B cell (primary cell): Measurements from ENCODE around the gene FLNB. TPM values are rescaled to one million over a fixed set of nuclear protein-coding genes. Genes with fewer than 3 reads are reported as not detected.

Experiments used
- ATAC-seq: fragments of 200-7000 bp; cut with Tn5 transposase; one replicate; pipeline ENCODE4 v1.10.0; 2021; ENCODE audit warnings: low read depth, mild to moderate bottlenecking, moderate number of reproducible peaks, moderate library complexity
- CTCF ChIA-PET: fragments of 350-600 bp; sonication (Branson Sonifier 250); formaldehyde crosslinking; loops from one replicate; lab custom pipeline; 2021; ENCODE audit warnings: antibody characterized with exemption, inconsistent platforms; lab: Charles Lee
- POLR2A ChIA-PET: fragments of 350-600 bp; sonication (Branson Sonifier 250); formaldehyde crosslinking; loops from one replicate; lab custom pipeline; 2021; ENCODE audit warnings: antibody characterized with exemption; lab: Charles Lee
- DNase-seq: peaks from one replicate; pipeline ENCODE4 v3.0.0; 2013
- H2AFZ ChIP-seq: 2 replicates; pipeline ENCODE4 v1.6.1; 2012; ENCODE audit warnings: mild to moderate bottlenecking, low read depth, low read length; ENCODE audit not compliant: insufficient read depth, poor library complexity, severe bottlenecking
- H3K27ac ChIP-seq, 2 donors: 1 replicate in 1 of 2; 2 replicates in 1 of 2; pipeline ENCODE4 v1.5.1; 2012 to 2013; ENCODE audit warnings: low read length in 2 of 2, mild to moderate bottlenecking in 2 of 2, moderate library complexity in 1 of 2
- H3K27me3 ChIP-seq, 4 experiments: fragments of 200-600 bp in 1 of 4; sonication (generic) in 1 of 4; replicated peaks in 1 of 4; 1 replicate in 2 of 4; 2 replicates in 2 of 4; pipeline versions ENCODE4 v1.6.1 to v1.7.0; 2013 to 2016; ENCODE audit warnings: low read length in 3 of 4, mild to moderate bottlenecking in 2 of 4, mixed read lengths in 1 of 4, moderate library complexity in 1 of 4; ENCODE audit not compliant: insufficient read depth in 4 of 4, control insufficient read depth in 3 of 4; ENCODE audit errors: control extremely low read depth in 1 of 4
- H3K36me3 ChIP-seq, 2 experiments: replicated peaks in 1 of 2; 1 replicate in 1 of 2; 2 replicates in 1 of 2; pipeline versions ENCODE4 v1.6.1 to v1.7.1; 2013; ENCODE audit warnings: low read length in 1 of 2; ENCODE audit not compliant: insufficient read depth in 2 of 2, control insufficient read depth in 1 of 2; ENCODE audit errors: control extremely low read depth in 1 of 2, extremely low read depth in 1 of 2
- H3K4me1 ChIP-seq, 2 donors: fragments of 200-600 bp in 1 of 2; sonication (generic) in 1 of 2; 1 replicate in 1 of 2; 2 replicates in 1 of 2; pipeline versions ENCODE4 v1.5.1 to v1.6.1; 2013 to 2017; ENCODE audit warnings: low read length in 2 of 2; ENCODE audit not compliant: control insufficient read depth in 2 of 2, insufficient read depth in 2 of 2
- H3K4me2 ChIP-seq: replicated peaks from 2 replicates; pipeline ENCODE3; 2012; ENCODE audit warnings: mild to moderate bottlenecking, low read depth, low read length; ENCODE audit not compliant: poor library complexity, severe bottlenecking
- H3K4me3 ChIP-seq, 5 experiments: fragments of 200-600 bp in 1 of 5; sonication (generic) in 1 of 5; 1 replicate in 3 of 5; 2 replicates in 2 of 5; pipeline versions ENCODE4 v1.5.1 to v1.7.0; 2011 to 2016; ENCODE audit warnings: low read length in 4 of 5, mild to moderate bottlenecking in 4 of 5, low read depth in 2 of 5, control low read depth in 1 of 5, moderate library complexity in 1 of 5; ENCODE audit not compliant: insufficient read depth in 1 of 5; ENCODE audit errors: control extremely low read depth in 1 of 5, extremely low read depth in 1 of 5
- H3K79me2 ChIP-seq: fragments of 200-600 bp; sonication (generic); one replicate; pipeline ENCODE4 v1.6.0; 2016; ENCODE audit warnings: low read length; ENCODE audit not compliant: control insufficient read depth, insufficient read depth
- H3K9ac ChIP-seq: fragments of 200-600 bp; sonication (generic); 2 replicates; pipeline ENCODE4 v1.6.1; 2017; ENCODE audit warnings: mild to moderate bottlenecking, low read length, moderate library complexity
- H3K9me3 ChIP-seq, 3 donors: one replicate each; pipeline versions ENCODE4 v1.6.1 to v1.7.1; 2013; ENCODE audit warnings: low read length in 2 of 3; ENCODE audit not compliant: control insufficient read depth in 2 of 3, insufficient read depth in 1 of 3; ENCODE audit errors: control extremely low read depth in 1 of 3
- H4K20me1 ChIP-seq: 2 replicates; pipeline ENCODE4 v1.6.0; 2012; ENCODE audit warnings: mild to moderate bottlenecking, low read length; ENCODE audit not compliant: insufficient read depth, control insufficient read depth, poor library complexity, severe bottlenecking
- H3K27ac Mint-ChIP-seq: one replicate; pipeline ENCODE4 v1.8.0; 2021; ENCODE audit warnings: mixed read lengths
- H3K27me3 Mint-ChIP-seq: one replicate; pipeline ENCODE4 v1.8.0; 2021; ENCODE audit warnings: mixed read lengths
- H3K4me1 Mint-ChIP-seq: one replicate; pipeline ENCODE4 v1.8.0; 2021; ENCODE audit warnings: mixed read lengths
- H3K4me3 Mint-ChIP-seq: one replicate; pipeline ENCODE4 v1.8.0; 2021; ENCODE audit warnings: mixed read lengths
- H3K9me3 Mint-ChIP-seq: one replicate; pipeline ENCODE4 v1.8.0; 2022; ENCODE audit warnings: mixed read lengths; ENCODE audit not compliant: insufficient read depth
- EZH2 ChIP-seq: IDR thresholded peaks from 2 replicates; pipeline ENCODE4 v1.6.1; 2012; ENCODE audit warnings: borderline replicate concordance, low read depth, mild to moderate bottlenecking, moderate library complexity, low read length; ENCODE audit not compliant: insufficient read depth, poor library complexity, severe bottlenecking
- WGBS: methylation state at CpG from one replicate; pipeline ENCODE4 v1.1.5; 2013; ENCODE audit warnings: missing lambda C conversion rate; ENCODE audit not compliant: insufficient coverage; 5-methylcytosine and 5-hydroxymethylcytosine counted together
- intact Hi-C: fragments of 100-400 bp; cut with micrococcal nuclease; formaldehyde crosslinking; loops from one replicate; pipeline ENCODE4 v1.10.0; 2022
- polyA plus RNA-seq: library from polyadenylated mRNA; depleted of rRNA; stranded (reverse); fragments of >200 nt; gene quantifications from 2 replicates; pipeline ENCODE4 v1.2.3, GENCODE V29; 2012
- total RNA-seq, 2 donors: library from RNA; stranded (reverse); fragments of 120-200 nt in 1 of 2; gene quantifications; 1 replicate in 1 of 2; 2 replicates in 1 of 2; pipeline versions ENCODE4 v1.2.3 to v1.2.4, GENCODE V29; 2013 to 2022
- TF ChIP-seq, protein P1 (sequence below): fragments of 200-600 bp; IDR thresholded peaks from one replicate; pipeline ENCODE4 v1.8.0; 2022; ENCODE audit warnings: antibody characterized with exemption, mild to moderate bottlenecking

The FLNB gene
- total and polyA plus RNA-seq, 2 donors (not counting 1 experiment from before 2014, with no cell fraction given), result 25.5 to 28.3 TPM

DNA sequence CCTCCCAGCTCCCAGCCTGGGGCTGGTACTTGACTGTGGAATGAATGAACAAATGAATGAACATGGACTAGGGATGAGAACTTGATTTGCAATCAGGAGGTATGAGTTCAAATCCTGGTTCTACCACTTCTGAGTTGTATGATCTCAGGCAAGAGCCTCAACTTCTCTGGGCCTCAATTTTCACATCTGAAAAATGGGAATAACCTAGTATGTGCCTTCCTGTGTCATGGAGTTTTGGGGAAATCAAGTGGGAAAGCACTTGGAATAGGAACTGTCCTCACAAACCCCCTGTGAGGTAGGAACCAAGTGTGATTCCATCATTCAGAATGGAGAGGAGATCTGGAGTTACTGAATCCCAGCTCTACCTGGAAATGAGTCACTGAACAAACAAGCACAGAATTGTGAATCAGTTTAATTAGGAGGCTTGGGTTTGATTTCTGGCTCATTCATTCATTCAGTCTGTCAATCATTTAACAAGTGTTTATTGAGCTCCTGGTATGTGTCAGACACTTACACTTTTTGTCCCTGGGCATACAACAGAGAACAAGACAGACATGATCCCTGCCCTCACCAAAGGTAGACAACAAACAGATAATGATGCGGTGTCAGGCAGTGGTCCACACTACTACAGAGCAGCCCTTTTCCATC is 172.8 kb downstream of the FLNB start:
- no peaks in the 10 kb centered on the region for H3K9me3 Mint-ChIP-seq
- DNase-seq (no peak), ATAC-seq (no peak)
- H3K9me3 ChIP-seq, result no peaks in the 10 kb centered on the region
- H3K4me1 ChIP-seq, result peaks cover 15 to 24% of the 10 kb centered on the region in 2 donors
- no peak overlapping the region for H3K4me3 ChIP-seq
- no peak overlapping the region for H3K4me2 ChIP-seq
- H3K4me3 Mint-ChIP-seq, result no peak overlapping the region
- POLR2A ChIA-PET, result no interaction called here
- no peaks in the 10 kb centered on the region for H3K79me2 ChIP-seq
- no peak overlapping the region for H3K27ac ChIP-seq
- no peaks in the 10 kb centered on the region for H3K27me3 Mint-ChIP-seq
- H2AFZ ChIP-seq, result no peak overlapping the region
- peaks cover 27% of the 10 kb centered on the region for H3K4me1 Mint-ChIP-seq
- H4K20me1 ChIP-seq, result no peaks in the 10 kb centered on the region
- H3K27me3 ChIP-seq, result peaks cover 0 to 2% (median under 1%) of the 10 kb centered on the region in 4 experiments
- intact Hi-C loops, result no loop called here
- no peak for TF ChIP-seq EZH2
- no peaks in the 10 kb centered on the region for H3K36me3 ChIP-seq
- no peak overlapping the region for H3K9ac ChIP-seq
- WGBS, result no CpG with 5 or more reads among the region's 1 CpG
- CTCF ChIA-PET, result interaction anchor here (0.8 to 15.0 kb wide), 4 partner anchors 34 to 173 kb away, joined by 3 to 334 read pairs (median 4); partner anchors contain the start of gene FLNB
- no peak overlapping the region for H3K27ac Mint-ChIP-seq

DNA sequence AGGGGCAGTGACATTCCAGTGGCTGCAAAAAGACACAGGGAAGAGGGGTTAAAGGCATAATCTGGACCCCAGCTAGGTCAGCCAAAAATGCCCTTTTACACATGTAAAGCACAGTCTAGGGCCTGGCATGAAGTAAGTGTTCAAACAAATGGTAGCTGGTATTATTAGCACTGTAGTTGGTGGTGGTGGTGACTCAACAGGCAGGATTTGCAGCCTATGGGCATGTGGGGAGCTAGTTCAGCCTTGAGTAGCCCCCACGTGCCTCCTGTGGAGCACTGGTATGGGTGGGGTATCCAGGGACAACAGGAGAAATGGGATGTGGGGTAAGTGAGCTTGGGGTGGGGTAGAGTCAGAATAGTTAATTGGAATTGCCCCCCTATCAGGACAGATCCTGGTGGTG is 175.0 kb downstream of the FLNB start:
- Mint-ChIP-seq H3K4me3 (no peak overlapping the region), H3K27me3 (no peaks in the 10 kb centered on the region), H3K9me3 (no peaks in the 10 kb centered on the region), H3K4me1 (peaks cover 23% of the 10 kb centered on the region), H3K27ac (no peak overlapping the region)
- H3K9ac ChIP-seq, result no peak overlapping the region
- ChIA-PET POLR2A (no interaction called here), CTCF (interaction anchor here (4.0 to 15.0 kb wide), 3 partner anchors 31 to 124 kb away, joined by 33 to 336 read pairs (median 334); partner anchors contain the start of genes DNASE1L3, HTD2 and RPP14)
- H3K4me2 ChIP-seq, result no peak overlapping the region
- H4K20me1 ChIP-seq, result no peaks in the 10 kb centered on the region
- no peak overlapping the region for H3K4me3 ChIP-seq
- TF ChIP-seq EZH2, result no peak
- TF ChIP-seq, protein P1, sequence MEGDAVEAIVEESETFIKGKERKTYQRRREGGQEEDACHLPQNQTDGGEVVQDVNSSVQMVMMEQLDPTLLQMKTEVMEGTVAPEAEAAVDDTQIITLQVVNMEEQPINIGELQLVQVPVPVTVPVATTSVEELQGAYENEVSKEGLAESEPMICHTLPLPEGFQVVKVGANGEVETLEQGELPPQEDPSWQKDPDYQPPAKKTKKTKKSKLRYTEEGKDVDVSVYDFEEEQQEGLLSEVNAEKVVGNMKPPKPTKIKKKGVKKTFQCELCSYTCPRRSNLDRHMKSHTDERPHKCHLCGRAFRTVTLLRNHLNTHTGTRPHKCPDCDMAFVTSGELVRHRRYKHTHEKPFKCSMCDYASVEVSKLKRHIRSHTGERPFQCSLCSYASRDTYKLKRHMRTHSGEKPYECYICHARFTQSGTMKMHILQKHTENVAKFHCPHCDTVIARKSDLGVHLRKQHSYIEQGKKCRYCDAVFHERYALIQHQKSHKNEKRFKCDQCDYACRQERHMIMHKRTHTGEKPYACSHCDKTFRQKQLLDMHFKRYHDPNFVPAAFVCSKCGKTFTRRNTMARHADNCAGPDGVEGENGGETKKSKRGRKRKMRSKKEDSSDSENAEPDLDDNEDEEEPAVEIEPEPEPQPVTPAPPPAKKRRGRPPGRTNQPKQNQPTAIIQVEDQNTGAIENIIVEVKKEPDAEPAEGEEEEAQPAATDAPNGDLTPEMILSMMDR, result no peak
- no peaks in the 10 kb centered on the region for H3K36me3 ChIP-seq
- ATAC-seq (no peak), DNase-seq (no peak)
- no peaks in the 10 kb centered on the region for H3K9me3 ChIP-seq
- 100% methylated on average over 1 of the region's 1 CpG for WGBS
- no peaks in the 10 kb centered on the region for H3K79me2 ChIP-seq
- no peaks in the 10 kb centered on the region for H3K27me3 ChIP-seq
- intact Hi-C loops, result no loop called here
- H3K4me1 ChIP-seq, result peaks cover 9 to 20% of the 10 kb centered on the region in 2 donors
- no peak overlapping the region for H2AFZ ChIP-seq
- H3K27ac ChIP-seq, result no peak overlapping the region
